NCI-H345 (cell line): ENCODE data around the gene ERC1.
A peak's percentile ranks its signal among the peaks of the same experiment; 100 is the strongest.
"Not testable (repeated sequence)": the region's sequence is repeated elsewhere in the genome, so short reads cannot be mapped to it uniquely, and the experiment has no call there.

Source experiments
- DNase-seq: peaks from one replicate; lab custom pipeline; 2025; lab: John Stamatoyannopoulos, UW

Gene ERC1

GRCh38 chr12:981961-982360 is 9.1 kb upstream of the ERC1 start:
- DNase-seq = no peak

DNA sequence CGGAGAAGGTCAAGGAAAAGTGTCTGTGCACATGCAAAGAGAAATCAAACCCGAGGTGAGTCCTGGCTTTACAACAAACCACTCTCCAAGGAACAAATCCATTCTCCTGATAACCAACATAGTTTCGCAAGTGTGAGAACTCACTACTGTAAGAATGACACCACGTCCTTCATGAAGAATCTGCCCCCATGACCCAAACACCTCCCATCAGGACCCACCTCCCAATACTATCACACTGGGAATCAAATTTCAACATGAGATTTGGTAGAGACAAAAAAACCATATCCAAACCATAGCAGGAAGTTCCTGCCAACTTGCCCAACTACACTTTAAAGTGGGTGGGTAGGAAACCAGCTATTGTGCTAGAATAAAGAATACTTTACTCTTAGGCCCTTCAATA is 2.4 kb upstream of the ERC1 start:
- no peak for DNase-seq

DNA sequence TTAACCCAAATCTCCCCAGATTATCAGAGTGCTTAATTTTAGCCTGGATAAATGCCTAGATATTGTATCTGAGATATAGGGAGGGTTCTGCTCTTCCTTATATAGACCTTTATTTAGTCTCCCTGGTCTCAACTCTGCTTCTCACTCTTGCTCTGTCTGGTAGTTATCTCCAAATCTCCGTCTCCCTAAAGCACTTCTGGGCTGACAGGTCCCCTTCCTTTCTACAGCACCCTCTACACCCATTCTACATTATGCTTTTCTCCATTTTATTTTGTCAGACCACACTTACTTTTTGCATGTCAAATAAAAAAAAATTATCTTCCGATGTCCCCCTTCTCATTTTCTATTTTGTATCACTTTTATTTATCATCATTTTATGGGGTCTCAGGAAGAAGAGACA is 2.0 kb upstream of the ERC1 start:
- DNase-seq = no peak

DNA sequence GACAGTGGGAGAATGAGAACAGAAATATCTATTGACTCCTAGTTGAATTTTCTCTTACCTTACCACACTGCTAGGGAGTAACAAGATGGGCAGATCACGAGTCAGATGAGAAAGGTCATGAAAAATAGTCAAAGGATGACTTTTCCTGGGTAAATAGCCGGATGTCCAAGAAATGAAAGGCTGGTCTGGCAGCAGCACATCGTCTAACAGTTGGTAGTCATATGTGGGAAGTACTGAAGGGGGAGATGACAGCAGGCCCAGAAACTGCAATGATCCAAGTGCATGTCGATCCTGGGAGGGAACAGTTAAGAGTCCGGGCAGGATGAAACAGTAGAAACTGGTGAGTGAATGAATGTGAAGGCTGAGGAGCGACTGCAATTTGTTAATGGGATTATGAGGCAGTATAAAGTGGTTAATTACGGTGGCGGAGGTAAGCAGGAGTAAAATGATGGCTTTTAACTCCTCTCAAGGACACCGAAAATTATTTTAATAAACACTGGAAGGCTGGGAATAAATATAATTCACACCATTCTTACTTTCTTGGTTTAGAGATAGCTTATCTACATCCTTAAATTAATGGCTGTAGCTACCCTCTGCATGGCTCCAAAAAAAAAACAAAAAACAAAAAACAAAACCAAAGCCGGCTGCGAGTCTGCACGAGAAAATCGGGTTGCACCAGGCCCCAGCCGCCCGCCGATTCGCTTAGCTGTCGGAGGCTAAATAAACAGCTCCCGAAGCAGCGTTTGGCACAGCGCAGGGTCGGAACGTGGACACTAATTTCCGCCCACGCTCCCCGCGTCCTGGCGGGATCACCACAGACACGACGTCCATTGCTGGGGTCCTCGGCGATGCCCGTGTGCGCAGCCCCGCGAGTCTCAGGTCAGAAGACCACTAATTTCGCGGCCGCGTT is 1.0 kb upstream of the ERC1 start:
- DNase-seq = peak; percentile 45

DNA sequence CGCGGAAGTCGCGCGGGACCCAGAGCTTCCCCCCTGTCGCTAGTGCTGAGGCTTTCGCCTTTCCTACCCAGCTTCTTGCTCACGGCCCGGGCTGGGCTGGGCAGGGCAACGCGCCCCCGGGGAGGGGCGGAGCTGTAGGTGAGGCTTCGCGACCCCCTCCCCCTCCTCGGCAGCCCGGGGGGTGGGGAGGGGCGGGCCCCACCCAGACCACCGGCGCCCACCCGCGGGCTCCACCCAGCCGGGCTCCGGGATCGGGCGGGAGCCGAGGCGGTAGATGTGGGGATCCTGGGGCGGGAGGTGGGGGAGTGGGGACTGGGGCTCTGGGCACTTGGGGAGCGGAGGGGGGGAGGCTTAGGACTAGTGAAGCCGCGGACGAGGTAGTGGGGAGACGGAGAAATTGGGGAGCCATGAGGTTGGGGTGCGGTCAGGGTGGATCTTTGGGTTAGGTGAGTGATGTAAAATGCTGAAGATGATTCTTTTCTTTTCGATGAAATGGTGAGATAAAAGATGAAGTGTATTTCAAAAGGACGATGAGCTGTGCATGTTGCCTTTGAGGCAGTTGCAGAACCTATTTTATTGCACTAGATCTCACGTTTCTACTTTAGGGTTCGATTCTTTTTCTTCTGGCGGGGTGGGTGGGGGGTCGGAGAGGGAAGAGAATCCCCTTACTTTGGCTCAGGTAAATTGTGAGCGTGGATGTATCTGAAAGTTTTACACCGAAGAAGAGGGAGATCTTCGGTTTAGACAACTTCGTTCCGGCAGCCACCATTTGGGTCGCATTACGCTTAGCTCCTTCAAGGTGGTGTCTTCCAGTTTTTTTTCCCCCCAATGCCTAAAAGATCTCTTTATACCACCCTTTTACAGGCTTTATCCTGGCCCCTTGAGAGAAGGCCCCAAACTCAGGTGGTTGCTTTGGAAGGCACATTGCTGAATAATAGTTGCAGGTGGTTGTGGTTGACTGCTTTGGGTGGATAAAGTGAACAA is 619 bp downstream of the ERC1 start:
- peak; percentile 84 for DNase-seq

- no peak for DNase-seq
Measured at GRCh38 chr12:992647-993046, 1.6 kb downstream of the ERC1 start.

GRCh38 chr12:996881-997280 is 5.9 kb downstream of the ERC1 start:
- DNase-seq = no peak

- DNase-seq = no peak
Measured at GRCh38 chr12:997505-997904, 6.5 kb downstream of the ERC1 start.

- no peak for DNase-seq
Measured at GRCh38 chr12:998020-998874, 7.2 kb downstream of the ERC1 start.

GRCh38 chr12:999736-1000135 is 8.7 kb downstream of the ERC1 start:
- not testable (repeated sequence) for DNase-seq

DNA sequence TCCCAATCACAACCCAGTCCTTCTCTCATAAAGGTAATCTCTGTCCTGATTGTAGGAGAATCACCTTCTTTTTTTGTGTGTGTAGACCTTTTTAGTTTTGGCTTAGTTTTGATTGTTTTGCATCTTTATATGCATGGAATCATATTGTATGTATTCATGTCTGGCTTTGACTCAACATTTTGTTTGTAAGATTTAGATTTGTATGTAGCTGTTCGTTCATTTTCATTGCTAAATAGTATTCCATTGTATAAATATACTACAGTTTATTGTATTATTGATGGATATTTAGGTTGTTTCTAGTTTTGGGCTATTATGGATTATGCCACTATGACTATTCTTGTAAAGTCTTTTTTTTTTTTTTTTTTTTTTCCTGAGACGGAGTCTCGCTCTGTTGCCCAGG is 10.5 kb downstream of the ERC1 start:
- no peak for DNase-seq

DNA sequence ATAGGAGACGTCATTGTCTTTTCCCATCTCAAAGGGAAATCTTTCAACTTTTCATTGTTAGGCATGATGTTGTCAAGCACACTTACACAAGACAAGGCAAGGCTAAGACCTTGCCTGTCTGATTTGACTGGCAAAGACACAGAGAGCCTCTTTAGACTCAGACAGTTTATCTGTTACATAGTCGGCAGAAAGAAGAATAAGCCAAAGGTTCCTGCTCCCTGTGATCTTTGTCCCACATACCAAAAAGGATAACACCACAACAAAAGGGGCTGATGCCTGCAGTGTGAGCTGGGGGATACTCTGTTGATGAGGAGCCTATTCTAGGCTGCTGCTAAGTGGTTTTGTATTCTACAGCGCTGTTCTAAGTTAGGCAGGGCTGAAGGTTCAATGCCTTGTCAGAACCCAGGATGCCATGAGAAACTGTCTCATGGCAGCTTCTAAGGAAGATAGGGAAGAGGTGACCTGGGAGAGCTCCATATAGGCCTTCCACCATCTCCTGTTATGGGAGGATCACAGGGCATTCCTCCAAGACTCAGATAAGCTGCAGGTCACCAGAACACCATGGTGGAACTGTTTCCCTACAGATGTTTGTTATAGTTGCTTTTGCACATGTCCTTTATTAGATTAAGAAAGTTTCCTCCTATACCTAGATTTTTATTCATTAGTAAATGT is 12.7 kb downstream of the ERC1 start:
- no peak for DNase-seq

- DNase-seq = no peak
Measured at GRCh38 chr12:1006255-1006654, 15.2 kb downstream of the ERC1 start.

DNA sequence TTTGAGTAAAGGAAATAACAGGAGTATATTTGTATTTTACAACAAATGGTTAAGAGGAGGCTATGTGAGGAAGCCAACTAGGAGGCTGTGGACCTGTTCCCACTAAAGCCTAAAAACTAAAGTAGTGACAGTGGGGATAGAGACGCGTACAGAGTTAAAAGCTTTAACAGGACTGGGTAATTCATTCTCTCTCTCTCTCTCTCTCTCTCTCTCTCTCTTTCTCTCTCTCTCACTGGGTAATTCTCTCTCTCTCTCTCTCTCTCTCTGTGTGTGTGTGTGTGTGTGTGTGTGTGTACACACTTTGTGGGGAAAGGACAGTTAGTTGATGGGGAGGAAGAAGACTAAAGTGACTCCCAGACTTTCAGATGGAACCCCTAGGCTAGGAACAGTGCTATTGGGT is 16.3 kb downstream of the ERC1 start:
- no peak for DNase-seq

DNA sequence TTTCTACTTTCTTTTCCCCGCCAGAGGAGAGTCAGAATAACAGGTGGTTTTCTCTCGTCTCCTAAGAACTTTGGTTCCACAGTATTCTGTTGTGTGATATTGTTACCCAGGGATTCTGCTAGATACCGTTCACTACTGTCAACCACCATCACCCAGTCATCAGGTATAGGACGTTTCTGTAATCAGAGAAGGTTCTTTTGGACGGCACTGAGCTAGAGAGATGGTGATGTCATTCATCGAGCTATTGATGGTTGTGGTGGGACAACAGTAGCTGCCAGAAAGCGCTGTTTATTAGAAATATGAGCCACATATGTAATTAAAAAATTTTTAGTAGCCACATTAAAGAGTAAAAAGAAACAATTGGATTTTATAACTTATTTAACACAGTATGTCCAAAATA is 17.0 kb downstream of the ERC1 start:
- no peak for DNase-seq

GRCh38 chr12:1011091-1011490 is 20.1 kb downstream of the ERC1 start:
- no peak for DNase-seq

DNA sequence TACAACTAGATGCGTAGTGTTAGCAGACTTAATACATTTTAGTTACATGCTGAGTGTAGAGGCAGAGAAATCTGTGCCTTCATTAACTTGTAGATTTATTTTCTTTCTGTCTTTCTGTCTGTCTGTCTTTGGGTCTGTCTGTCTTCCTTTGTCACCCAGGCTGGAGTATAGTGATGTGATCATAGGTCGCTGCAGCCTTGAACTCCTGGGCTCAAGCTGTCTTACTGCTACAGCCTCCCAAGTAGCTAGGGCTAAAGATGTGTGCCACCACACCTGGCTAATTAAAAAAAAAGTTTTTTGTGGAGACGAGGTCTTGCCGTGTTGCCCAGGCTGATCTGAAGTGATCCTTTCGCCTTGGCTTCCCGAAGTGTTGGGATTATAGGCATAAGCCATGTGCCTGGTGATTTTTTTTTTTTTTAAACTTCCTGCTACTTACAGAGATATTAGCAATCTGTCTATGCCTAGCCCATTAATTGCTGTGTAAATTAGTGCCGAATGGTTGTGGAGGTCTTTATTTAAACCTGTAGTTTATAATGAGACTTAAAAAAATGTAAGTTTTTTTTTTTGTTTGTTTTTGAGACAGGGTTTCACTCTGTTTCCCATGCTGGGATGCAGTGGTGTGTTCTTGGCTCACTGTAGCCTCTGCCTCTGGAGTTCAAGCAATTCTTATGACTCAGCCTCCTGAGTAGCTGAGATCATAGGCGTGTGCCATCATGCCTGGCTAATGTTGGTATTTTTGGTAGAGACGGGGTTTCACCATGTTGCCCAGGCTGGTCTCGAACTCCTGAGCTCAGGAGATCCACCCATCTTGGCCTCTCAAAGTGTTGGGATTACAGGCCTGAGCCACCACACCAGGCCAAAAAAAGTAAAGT is 22.8 kb downstream of the ERC1 start:
- no peak for DNase-seq

GRCh38 chr12:1019283-1019682 is 28.3 kb downstream of the ERC1 start:
- no peak for DNase-seq

DNA sequence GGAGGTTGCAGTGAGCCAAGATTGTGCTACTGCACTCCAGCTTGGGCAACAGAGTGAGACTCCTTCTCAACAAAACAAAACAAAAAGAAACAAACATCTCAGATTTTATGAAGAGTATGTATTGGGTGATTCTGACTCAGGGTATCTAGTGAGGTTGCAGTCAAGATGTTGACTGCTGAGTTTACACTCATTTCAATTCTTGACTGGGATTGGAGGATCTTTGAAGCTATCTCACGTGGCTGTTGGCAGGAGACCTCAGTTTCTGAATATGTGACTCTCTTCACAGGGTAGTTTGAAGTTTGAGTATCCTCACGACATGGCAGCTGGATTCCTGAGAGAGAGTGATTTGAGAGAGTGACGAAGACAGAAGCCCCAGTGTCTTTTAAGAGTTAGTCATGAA is 29.4 kb downstream of the ERC1 start:
- DNase-seq = no peak
